K562 (cell line): ENCODE measurements around the gene NUP153. TPM values are rescaled to one million over a fixed set of nuclear protein-coding genes. Genes with fewer than 3 reads are reported as not detected.

Experiments
- ARID3B ChIP-seq: fragments of 250-450 bp; sonication (Bioruptor Pico); IDR thresholded peaks from 2 replicates; pipeline ENCODE4 v1.4.0; 2020; ENCODE audit warnings: borderline replicate concordance
- GABPA ChIP-seq: fragments of 200-800 bp; sonication (Bioruptor generic); conservative IDR thresholded peaks from 2 replicates; pipeline ENCODE4 v1.6.1; 2016; ENCODE audit warnings: low read depth, missing genetic modification characterization, missing compliant biosample characterization
- HCFC1 ChIP-seq: IDR thresholded peaks from 2 replicates; pipeline ENCODE4 v1.6.1; 2012; ENCODE audit warnings: low read depth, low read length, improper control_type of control experiment
- HNRNPK ChIP-seq: fragments of 200-400 bp; formaldehyde crosslinking; IDR thresholded peaks from one replicate; pipeline ENCODE4 v1.6.1; 2018; ENCODE audit warnings: mild to moderate bottlenecking, low read depth, low read length; ENCODE audit not compliant: poor library complexity, severe bottlenecking
- MEF2D ChIP-seq: conservative IDR thresholded peaks from 2 replicates; pipeline ENCODE4 v1.6.1; 2016; ENCODE audit warnings: low read depth, missing genetic modification characterization, missing compliant biosample characterization
- MXI1 ChIP-seq: IDR thresholded peaks from 2 replicates; pipeline ENCODE4 v1.6.1; 2011; ENCODE audit warnings: low read depth, mild to moderate bottlenecking, improper control_type of control experiment, low read length
- POU5F1 ChIP-seq: fragments of 150-350 bp; IDR thresholded peaks from 2 replicates; pipeline ENCODE4 v1.6.1; 2014; ENCODE audit warnings: borderline replicate concordance, low read length, low read depth, mild to moderate bottlenecking; ENCODE audit not compliant: partially characterized antibody
- SMAD1 ChIP-seq: fragments of 150-350 bp; IDR thresholded peaks from 2 replicates; pipeline ENCODE4 v1.6.1; 2014; ENCODE audit warnings: low read length, low read depth; ENCODE audit not compliant: partially characterized antibody
- TAF7 ChIP-seq: fragments of 450-650 bp; IDR thresholded peaks from 2 replicates; pipeline ENCODE4 v1.6.1; 2016; ENCODE audit warnings: missing genetic modification characterization, missing compliant biosample characterization
- TFAM ChIP-seq: fragments of 250-450 bp; sonication (Bioruptor Pico); conservative IDR thresholded peaks from 2 replicates; pipeline ENCODE4 v1.5.0; 2021; ENCODE audit warnings: mild to moderate bottlenecking, moderate library complexity
- TSC22D4 ChIP-seq: fragments of 450-650 bp; IDR thresholded peaks from 2 replicates; pipeline ENCODE4 v1.6.1; 2016; ENCODE audit warnings: missing genetic modification characterization, missing biosample characterization, control low read depth
- ZBTB5 ChIP-seq: fragments of 450-650 bp; IDR thresholded peaks from 2 replicates; pipeline ENCODE4 v1.6.1; 2017; ENCODE audit warnings: antibody characterized with exemption
- ZNF12 ChIP-seq: sonication (generic); formaldehyde crosslinking; IDR thresholded peaks from 2 replicates; pipeline ENCODE4 v1.4.0; 2020; ENCODE audit warnings: mild to moderate bottlenecking, missing genetic modification reagents
- ZNF449 ChIP-seq: fragments of 250-450 bp; sonication (Bioruptor Pico); IDR thresholded peaks from 2 replicates; pipeline ENCODE4 v1.8.0; 2022; ENCODE audit warnings: moderate library complexity, mild to moderate bottlenecking, inconsistent platforms
- polyA plus RNA-seq, 8 experiments: library from polyadenylated mRNA; depleted of rRNA in 4 of 8; stranded (reverse) in 5 of 8; unstranded in 3 of 8; fragments of >200 nt; fragmentation: Nextera tagmentation in 2 of 8; fragmentation: Illumina TruSeq in 1 of 8; extraction: Ambion mirVana in 2 of 8; extraction: Trizol in 1 of 8; gene quantifications; 2 replicates each; pipeline versions ENCODE4 v1.2.1 to v1.2.3, GENCODE V29; 2011 to 2014; ENCODE audit warnings: inconsistent platforms in 1 of 8, missing spikeins in 1 of 8
- total RNA-seq, 7 experiments: library from RNA; depleted of rRNA in 6 of 7; stranded (reverse); fragments of >200 nt in 6 of 7; fragmentation: Illumina TruSeq in 2 of 7; extraction: Trizol in 2 of 7; gene quantifications; 2 replicates each; pipeline versions ENCODE4 v1.2.1 to v1.2.3, GENCODE V29; 2011 to 2021; ENCODE audit warnings: low replicate concordance in 1 of 7
- TF ChIP-seq, protein P1 (sequence below), 2 experiments: fragments of 450-650 bp; formaldehyde crosslinking in 1 of 2; IDR thresholded peaks; 2 replicates each; pipeline versions ENCODE4 v1.4.0 to v1.6.1; 2014 to 2020; ENCODE audit warnings: mild to moderate bottlenecking in 2 of 2, borderline replicate concordance in 1 of 2, low read depth in 1 of 2

The NUP153 gene
- total and polyA plus RNA-seq, 9 of the 15 experiments (the other 6 are each of a cell fraction or from before 2014, with no cell fraction given) = 21.9 to 110 (median 84.8) TPM

DNA sequence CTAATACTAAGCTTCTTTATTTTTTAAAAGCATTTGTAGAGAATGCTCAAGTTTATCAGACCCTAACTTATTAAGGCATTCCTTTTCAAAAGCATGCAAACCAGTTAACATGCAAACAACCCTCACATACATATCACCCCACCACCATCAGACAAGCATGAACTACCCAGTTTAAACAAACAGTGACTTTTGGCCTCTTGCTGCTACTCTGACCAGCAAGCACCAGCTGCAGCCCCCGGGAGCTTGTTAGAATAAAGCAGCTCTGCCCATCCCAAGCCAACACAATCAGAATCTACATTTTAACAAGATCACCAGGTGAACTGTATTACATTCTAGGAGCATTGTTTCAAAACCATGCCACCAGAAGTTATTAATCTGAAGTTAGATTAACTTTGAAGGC, 5.9 kb upstream of the NUP153 start (continued):
- TF ChIP-seq, protein P1, sequence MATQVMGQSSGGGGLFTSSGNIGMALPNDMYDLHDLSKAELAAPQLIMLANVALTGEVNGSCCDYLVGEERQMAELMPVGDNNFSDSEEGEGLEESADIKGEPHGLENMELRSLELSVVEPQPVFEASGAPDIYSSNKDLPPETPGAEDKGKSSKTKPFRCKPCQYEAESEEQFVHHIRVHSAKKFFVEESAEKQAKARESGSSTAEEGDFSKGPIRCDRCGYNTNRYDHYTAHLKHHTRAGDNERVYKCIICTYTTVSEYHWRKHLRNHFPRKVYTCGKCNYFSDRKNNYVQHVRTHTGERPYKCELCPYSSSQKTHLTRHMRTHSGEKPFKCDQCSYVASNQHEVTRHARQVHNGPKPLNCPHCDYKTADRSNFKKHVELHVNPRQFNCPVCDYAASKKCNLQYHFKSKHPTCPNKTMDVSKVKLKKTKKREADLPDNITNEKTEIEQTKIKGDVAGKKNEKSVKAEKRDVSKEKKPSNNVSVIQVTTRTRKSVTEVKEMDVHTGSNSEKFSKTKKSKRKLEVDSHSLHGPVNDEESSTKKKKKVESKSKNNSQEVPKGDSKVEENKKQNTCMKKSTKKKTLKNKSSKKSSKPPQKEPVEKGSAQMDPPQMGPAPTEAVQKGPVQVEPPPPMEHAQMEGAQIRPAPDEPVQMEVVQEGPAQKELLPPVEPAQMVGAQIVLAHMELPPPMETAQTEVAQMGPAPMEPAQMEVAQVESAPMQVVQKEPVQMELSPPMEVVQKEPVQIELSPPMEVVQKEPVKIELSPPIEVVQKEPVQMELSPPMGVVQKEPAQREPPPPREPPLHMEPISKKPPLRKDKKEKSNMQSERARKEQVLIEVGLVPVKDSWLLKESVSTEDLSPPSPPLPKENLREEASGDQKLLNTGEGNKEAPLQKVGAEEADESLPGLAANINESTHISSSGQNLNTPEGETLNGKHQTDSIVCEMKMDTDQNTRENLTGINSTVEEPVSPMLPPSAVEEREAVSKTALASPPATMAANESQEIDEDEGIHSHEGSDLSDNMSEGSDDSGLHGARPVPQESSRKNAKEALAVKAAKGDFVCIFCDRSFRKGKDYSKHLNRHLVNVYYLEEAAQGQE (IDR thresholded peaks at IDR 0.05; ENCODE audit: borderline replicate concordance) = peak; percentile 15; the same call in 1 of the 2 replicates
- TF ChIP-seq, protein P1 (CRISPR knock-in tag; IDR thresholded peaks at IDR 0.05; ENCODE audit: low read depth) = no peak
- TF ChIP-seq SMAD1 (no peak), HCFC1 (no peak), GABPA (tag) (no peak), TAF7 (tag) (no peak), ARID3B (CRISPR knock-in tag) (no peak), ZNF449 (no peak), POU5F1 (no peak), TSC22D4 (no peak), HNRNPK (no peak), MEF2D (tag) (no peak), ZNF12 (CRISPR knock-in tag) (no peak), TFAM (no peak), ZBTB5 (no peak), MXI1 (no peak)
